RWPE2 (cell line): Measurements from ENCODE around the gene ENTREP1.

Experiments
- ATAC-seq: fragments of 200-7000 bp; cut with Tn5 transposase; 3 replicates; pipeline ENCODE4 v1.9.1; 2021; ENCODE audit warnings: low read depth
- DNase-seq: peaks from one replicate; pipeline ENCODE4 v3.0.0-alpha.2; 2020; ENCODE audit warnings: low spot score
- H3K27ac ChIP-seq: fragments of 450-650 bp; 2 replicates; pipeline ENCODE4 v1.5.1; 2017; ENCODE audit warnings: mild to moderate bottlenecking; ENCODE audit not compliant: poor library complexity, severe bottlenecking
- H3K27me3 ChIP-seq: fragments of 250-450 bp; sonication (Bioruptor Pico); 2 replicates; pipeline ENCODE4 v1.5.1; 2021; ENCODE audit warnings: mild to moderate bottlenecking, moderate library complexity; ENCODE audit not compliant: insufficient read depth, poor library complexity, severe bottlenecking
- H3K36me3 ChIP-seq: fragments of 250-450 bp; sonication (Bioruptor Pico); 2 replicates; pipeline ENCODE4 v1.5.1; 2020; ENCODE audit warnings: low read depth, mild to moderate bottlenecking, moderate library complexity
- H3K4me1 ChIP-seq: fragments of 250-450 bp; sonication (Bioruptor Pico); 2 replicates; pipeline ENCODE4 v1.5.1; 2021; ENCODE audit warnings: mild to moderate bottlenecking, moderate library complexity; ENCODE audit not compliant: insufficient read depth, poor library complexity, severe bottlenecking
- H3K4me3 ChIP-seq: fragments of 250-450 bp; sonication (Bioruptor Pico); 2 replicates; pipeline ENCODE4 v1.5.1; 2021; ENCODE audit warnings: mild to moderate bottlenecking, moderate library complexity; ENCODE audit not compliant: severe bottlenecking
- H3K9me3 ChIP-seq: fragments of 250-450 bp; sonication (Bioruptor Pico); 2 replicates; pipeline ENCODE4 v1.5.1; 2021; ENCODE audit warnings: mild to moderate bottlenecking, moderate library complexity; ENCODE audit not compliant: severe bottlenecking
- CTCF ChIP-seq: fragments of 450-650 bp; IDR thresholded peaks from one replicate; pipeline ENCODE4 v1.5.1; 2017; ENCODE audit warnings: mild to moderate bottlenecking, moderate library complexity; ENCODE audit not compliant: poor library complexity, severe bottlenecking

ENTREP1 gene

GRCh38 chr9:69319324-69320025 lies 5.5 kb upstream of the ENTREP1 start:
- TF ChIP-seq CTCF, result no peak
- peaks cover 8% of the 10 kb centered on the region for H3K4me1 ChIP-seq
- no peaks in the 10 kb centered on the region for H3K9me3 ChIP-seq
- DNase-seq (no peak), ATAC-seq (no peak)
- H3K4me3 ChIP-seq, result no peak overlapping the region
- H3K36me3 ChIP-seq, result no peaks in the 10 kb centered on the region
- peaks cover 18% of the 10 kb centered on the region for H3K27me3 ChIP-seq
- H3K27ac ChIP-seq, result no peak overlapping the region

- TF ChIP-seq CTCF, result no peak
- Histone ChIP-seq H3K9me3 (no peaks in the 10 kb centered on the region), H3K27ac (no peak overlapping the region), H3K27me3 (peaks cover 39% of the 10 kb centered on the region), H3K4me3 (no peak overlapping the region), H3K36me3 (no peaks in the 10 kb centered on the region), H3K4me1 (no peaks in the 10 kb centered on the region)
- DNase-seq, result no peak
- ATAC-seq, result no peak
Observed at GRCh38 chr9:69322256-69322655, 2.8 kb upstream of the ENTREP1 start.

GRCh38 chr9:69323861-69324260 lies 1.2 kb upstream of the ENTREP1 start:
- H3K4me3 ChIP-seq, result no peak overlapping the region
- no peak for TF ChIP-seq CTCF
- no peaks in the 10 kb centered on the region for H3K4me1 ChIP-seq
- ATAC-seq (no peak), DNase-seq (no peak)
- no peaks in the 10 kb centered on the region for H3K9me3 ChIP-seq
- H3K27ac ChIP-seq, result no peak overlapping the region
- H3K36me3 ChIP-seq, result no peaks in the 10 kb centered on the region
- peaks cover 40% of the 10 kb centered on the region for H3K27me3 ChIP-seq

DNA sequence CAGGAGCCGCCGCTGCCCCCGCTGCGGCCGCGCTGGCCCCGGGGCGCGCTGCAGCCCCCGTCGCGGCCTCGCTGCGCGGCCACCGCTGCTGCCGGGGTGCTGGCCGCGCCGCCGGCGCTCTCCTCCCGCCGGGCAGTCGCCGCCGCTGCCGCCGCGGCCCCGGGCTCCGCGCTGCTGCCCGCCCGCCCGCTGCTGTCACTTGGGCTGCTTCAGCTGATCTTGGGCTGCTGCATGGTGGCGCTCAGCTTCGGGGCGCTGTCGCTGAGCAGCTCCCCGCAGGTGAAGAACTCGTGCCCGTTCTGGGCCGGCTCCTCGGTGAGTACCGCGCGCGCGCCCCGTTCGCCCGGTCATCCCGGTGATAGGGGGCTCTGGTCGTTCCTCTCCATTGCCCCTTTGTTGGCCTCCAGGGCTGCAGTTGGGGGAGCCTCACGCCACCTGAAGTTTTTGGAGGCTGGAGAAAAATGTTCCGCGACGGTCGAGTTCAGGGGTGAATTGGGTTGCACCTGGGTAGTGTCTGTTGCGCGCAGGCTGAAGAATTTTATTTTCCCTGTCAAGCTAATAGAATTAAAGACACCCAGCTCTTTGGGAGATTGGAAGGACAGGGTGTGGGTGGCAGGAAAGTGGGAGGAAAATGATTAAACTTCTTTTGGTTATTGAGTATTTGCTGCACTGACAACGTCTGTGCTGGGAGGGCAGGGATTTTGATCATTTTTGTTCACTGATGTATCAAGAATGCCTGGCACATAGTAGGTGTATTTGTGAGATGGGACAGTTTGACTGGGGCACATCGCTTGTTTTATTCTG lies 596 bp downstream of the ENTREP1 start:
- H3K27me3 ChIP-seq, result peaks cover 40% of the 10 kb centered on the region
- H3K4me3 ChIP-seq, result peak overlapping the region; percentile 38
- H3K27ac ChIP-seq, result no peak overlapping the region
- TF ChIP-seq CTCF, result no peak
- DNase-seq, result no peak
- no peaks in the 10 kb centered on the region for H3K36me3 ChIP-seq
- no peaks in the 10 kb centered on the region for H3K9me3 ChIP-seq
- H3K4me1 ChIP-seq, result no peaks in the 10 kb centered on the region
- ATAC-seq, result peak; percentile 7; the same call in 2 of the 3 replicates

- TF ChIP-seq CTCF, result no peak
- H3K4me1 ChIP-seq, result peaks cover 5% of the 10 kb centered on the region
- DNase-seq (no peak), ATAC-seq (no peak)
- H3K27ac ChIP-seq, result no peak overlapping the region
- H3K4me3 ChIP-seq, result peak overlapping the region; percentile 38
- H3K27me3 ChIP-seq, result peaks cover 40% of the 10 kb centered on the region
- H3K9me3 ChIP-seq, result no peaks in the 10 kb centered on the region
- H3K36me3 ChIP-seq, result no peaks in the 10 kb centered on the region
Observed at GRCh38 chr9:69326261-69326660, 1.2 kb downstream of the ENTREP1 start.
